ENCODE results near the gene ISG20.
A peak's percentile ranks its signal among the peaks of the same experiment; 100 is the strongest.

Gene ISG20

GRCh38 chr15:88649753-88650551 lies 11.1 kb downstream of the ISG20 start:
- Mint-ChIP-seq H3K9me3 (no peaks in the 10 kb centered on the region), H3K36me3 (peaks cover 34 to 44% of the 10 kb centered on the region in 2 donors), H3K4me3 (peak overlapping the region; percentile 64 to 74), H3K4me1 (peaks cover 66 to 90% of the 10 kb centered on the region in 2 donors), H3K27ac (peak overlapping the region; percentile 95), H3K27me3 (no peaks in the 10 kb centered on the region)
- no peak for ATAC-seq (replicated peaks)
- DNase-seq = no peak

GRCh38 chr15:88650556-88650955 lies 11.7 kb downstream of the ISG20 start:
- H3K4me1 Mint-ChIP-seq = peaks cover 63 to 90% of the 10 kb centered on the region in 2 donors
- DNase-seq = no peak

GRCh38 chr15:88651136-88651732 lies 12.4 kb downstream of the ISG20 start:
- Mint-ChIP-seq H3K36me3 (peaks cover 24 to 35% of the 10 kb centered on the region in 2 donors), H3K4me1 (peaks cover 60 to 90% of the 10 kb centered on the region in 2 donors), H3K27ac (peak overlapping the region; percentile 80), H3K9me3 (no peaks in the 10 kb centered on the region), H3K4me3 (no peak overlapping the region), H3K27me3 (no peaks in the 10 kb centered on the region)
- no peak for DNase-seq
- no peak for ATAC-seq (replicated peaks)

More at GRCh38 chr15:88650556-88650955, 11.7 kb downstream of the ISG20 start:
- peak overlapping the region; percentile 80 for H3K27ac Mint-ChIP-seq
- no peaks in the 10 kb centered on the region for H3K9me3 Mint-ChIP-seq
- ATAC-seq (replicated peaks) = no peak
- H3K27me3 Mint-ChIP-seq = no peaks in the 10 kb centered on the region
- no peak overlapping the region for H3K4me3 Mint-ChIP-seq
- peaks cover 30 to 41% of the 10 kb centered on the region in 2 donors for H3K36me3 Mint-ChIP-seq

- peaks cover 64 to 90% of the 10 kb centered on the region in 2 donors for H3K4me1 Mint-ChIP-seq
- DNase-seq (no peak), ATAC-seq (replicated peaks) (no peak)
- no peak overlapping the region for H3K4me3 Mint-ChIP-seq
- H3K27ac Mint-ChIP-seq = no peak overlapping the region
- H3K27me3 Mint-ChIP-seq = no peaks in the 10 kb centered on the region
- H3K9me3 Mint-ChIP-seq = no peaks in the 10 kb centered on the region
- H3K36me3 Mint-ChIP-seq = peaks cover 29 to 34% of the 10 kb centered on the region in 2 donors
Observed at GRCh38 chr15:88651971-88652370, 13.2 kb downstream of the ISG20 start.

- Mint-ChIP-seq H3K27me3 (no peaks in the 10 kb centered on the region), H3K4me3 (no peak overlapping the region), H3K36me3 (peaks cover 29 to 37% of the 10 kb centered on the region in 2 donors), H3K9me3 (no peaks in the 10 kb centered on the region), H3K4me1 (peaks cover 66 to 90% of the 10 kb centered on the region in 2 donors), H3K27ac (peak overlapping the region; percentile 90)
- DNase-seq (no peak), ATAC-seq (replicated peaks) (no peak)
Observed at GRCh38 chr15:88652456-88653199, 13.8 kb downstream of the ISG20 start.

GRCh38 chr15:88653200-88654064 lies 14.6 kb downstream of the ISG20 start:
- Mint-ChIP-seq H3K4me3 (no peak overlapping the region), H3K27ac (peak overlapping the region; percentile 90), H3K9me3 (no peaks in the 10 kb centered on the region), H3K27me3 (no peaks in the 10 kb centered on the region), H3K4me1 (peaks cover 65 to 90% of the 10 kb centered on the region in 2 donors), H3K36me3 (peaks cover 22 to 31% of the 10 kb centered on the region in 2 donors)
- no peak for ATAC-seq (replicated peaks)
- DNase-seq = no peak

GRCh38 chr15:88654430-88655102 lies 15.8 kb downstream of the ISG20 start:
- Mint-ChIP-seq H3K27ac (peak overlapping the region; percentile 72), H3K4me3 (no peak overlapping the region), H3K36me3 (peaks cover 14 to 23% of the 10 kb centered on the region in 2 donors), H3K9me3 (no peaks in the 10 kb centered on the region), H3K27me3 (no peaks in the 10 kb centered on the region), H3K4me1 (peaks cover 60 to 90% of the 10 kb centered on the region in 2 donors)
- no peak for ATAC-seq (replicated peaks)
- DNase-seq = no peak

GRCh38 chr15:88655103-88655553 lies 16.3 kb downstream of the ISG20 start:
- Mint-ChIP-seq H3K27me3 (no peaks in the 10 kb centered on the region), H3K4me1 (peaks cover 57 to 90% of the 10 kb centered on the region in 2 donors), H3K9me3 (no peaks in the 10 kb centered on the region), H3K36me3 (peaks cover 11 to 21% of the 10 kb centered on the region in 2 donors), H3K4me3 (no peak overlapping the region), H3K27ac (peak overlapping the region; percentile 72)
- ATAC-seq (replicated peaks) (no peak), DNase-seq (no peak)

- no peaks in the 10 kb centered on the region for H3K27me3 Mint-ChIP-seq
- peak overlapping the region in 1 of 2 donors; percentile 25 for H3K4me3 Mint-ChIP-seq
Observed at GRCh38 chr15:88655800-88656488, 17.1 kb downstream of the ISG20 start.

GRCh38 chr15:88656760-88657221 lies 18.0 kb downstream of the ISG20 start:
- Mint-ChIP-seq H3K27me3 (no peaks in the 10 kb centered on the region), H3K9me3 (no peaks in the 10 kb centered on the region), H3K4me1 (peaks cover 55 to 91% of the 10 kb centered on the region in 2 donors), H3K4me3 (peak overlapping the region; percentile 25 to 59), H3K36me3 (peaks cover 11 to 21% of the 10 kb centered on the region in 2 donors), H3K27ac (peak overlapping the region; percentile 86)
- peak; percentile 85 for DNase-seq
- peak; percentile 92 for ATAC-seq (replicated peaks)

More at GRCh38 chr15:88655800-88656488, 17.1 kb downstream of the ISG20 start:
- H3K9me3 Mint-ChIP-seq = no peaks in the 10 kb centered on the region
- H3K27ac Mint-ChIP-seq = peak overlapping the region; percentile 69
- peaks cover 11 to 21% of the 10 kb centered on the region in 2 donors for H3K36me3 Mint-ChIP-seq
- DNase-seq = no peak
- peaks cover 59 to 93% of the 10 kb centered on the region in 2 donors for H3K4me1 Mint-ChIP-seq
- ATAC-seq (replicated peaks) = peak in 1 of 2 donors; percentile 3

GRCh38 chr15:88657326-88658069 lies 18.7 kb downstream of the ISG20 start:
- Mint-ChIP-seq H3K27ac (peak overlapping the region; percentile 86), H3K4me3 (peak overlapping the region; percentile 23 to 59)

More at GRCh38 chr15:88657326-88658069, 18.7 kb downstream of the ISG20 start:
- H3K9me3 Mint-ChIP-seq = no peaks in the 10 kb centered on the region
- peaks cover 11 to 20% of the 10 kb centered on the region in 2 donors for H3K36me3 Mint-ChIP-seq
- peaks cover 54 to 90% of the 10 kb centered on the region in 2 donors for H3K4me1 Mint-ChIP-seq
- H3K27me3 Mint-ChIP-seq = no peaks in the 10 kb centered on the region
- no peak for DNase-seq
- ATAC-seq (replicated peaks) = peak; percentile 22 to 33
